B cell (primary cell): ENCODE data around the gene LRRC4C.

ENCODE experiments used
- CTCF ChIP-seq: fragments of 200-600 bp; IDR thresholded peaks from one replicate; pipeline ENCODE4 v1.8.0; 2022; ENCODE audit warnings: antibody characterized with exemption, mild to moderate bottlenecking
- EZH2 ChIP-seq: IDR thresholded peaks from 2 replicates; pipeline ENCODE4 v1.6.1; 2012; ENCODE audit warnings: borderline replicate concordance, low read depth, mild to moderate bottlenecking, moderate library complexity, low read length; ENCODE audit not compliant: insufficient read depth, poor library complexity, severe bottlenecking

GRCh38 chr11:40688369-40688768, 771.1 kb downstream of the LRRC4C start:
- TF ChIP-seq CTCF (no peak), EZH2 (no peak)
